ENCODE data around the gene UQCR10.
A peak's percentile ranks its signal among the peaks of the same experiment; 100 is the strongest.

UQCR10 gene

DNA sequence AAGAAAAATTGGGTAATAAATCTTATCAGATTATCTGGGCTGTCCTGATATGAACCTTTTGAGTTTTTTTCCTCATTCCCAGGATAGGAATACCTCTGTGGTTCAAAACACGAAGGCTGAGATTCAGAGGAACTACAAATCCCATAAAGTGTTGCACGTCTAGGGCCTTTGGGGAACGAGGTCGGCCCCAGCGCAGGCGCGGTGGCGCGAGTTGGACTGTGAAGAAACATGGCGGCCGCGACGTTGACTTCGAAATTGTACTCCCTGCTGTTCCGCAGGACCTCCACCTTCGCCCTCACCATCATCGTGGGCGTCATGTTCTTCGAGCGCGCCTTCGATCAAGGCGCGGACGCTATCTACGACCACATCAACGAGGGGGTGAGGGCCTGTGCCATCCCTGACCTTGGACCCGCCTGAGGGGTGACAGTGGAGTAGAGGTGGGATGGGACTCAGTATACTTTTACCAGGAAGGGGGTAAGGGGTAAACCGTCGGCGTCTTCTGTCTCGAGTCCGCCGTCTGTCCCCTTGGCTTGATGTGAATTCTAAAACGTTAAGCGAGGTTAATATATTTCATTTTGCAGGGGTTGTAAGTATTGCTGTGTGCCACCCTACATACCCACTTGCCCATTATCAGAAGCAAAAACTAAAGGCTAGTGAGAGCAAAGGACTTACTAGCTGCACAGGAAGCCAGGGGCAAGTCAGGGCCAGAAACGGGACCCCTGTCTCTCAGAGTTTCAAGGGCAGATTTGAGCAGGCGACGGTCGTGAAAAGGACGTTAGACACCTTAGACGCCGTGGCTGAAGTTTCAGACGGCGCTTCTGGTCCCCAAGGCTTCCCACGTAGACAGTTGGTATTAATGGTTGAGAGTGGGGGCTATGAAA lies at the start of gene UQCR10:
Gene UQCR10, plus strand, starts transcription at position 199 of the 881 bp plus-strand sequence. Its CDS starts 30 bp downstream, at position 229.
- TF ChIP-seq, protein P1, sequence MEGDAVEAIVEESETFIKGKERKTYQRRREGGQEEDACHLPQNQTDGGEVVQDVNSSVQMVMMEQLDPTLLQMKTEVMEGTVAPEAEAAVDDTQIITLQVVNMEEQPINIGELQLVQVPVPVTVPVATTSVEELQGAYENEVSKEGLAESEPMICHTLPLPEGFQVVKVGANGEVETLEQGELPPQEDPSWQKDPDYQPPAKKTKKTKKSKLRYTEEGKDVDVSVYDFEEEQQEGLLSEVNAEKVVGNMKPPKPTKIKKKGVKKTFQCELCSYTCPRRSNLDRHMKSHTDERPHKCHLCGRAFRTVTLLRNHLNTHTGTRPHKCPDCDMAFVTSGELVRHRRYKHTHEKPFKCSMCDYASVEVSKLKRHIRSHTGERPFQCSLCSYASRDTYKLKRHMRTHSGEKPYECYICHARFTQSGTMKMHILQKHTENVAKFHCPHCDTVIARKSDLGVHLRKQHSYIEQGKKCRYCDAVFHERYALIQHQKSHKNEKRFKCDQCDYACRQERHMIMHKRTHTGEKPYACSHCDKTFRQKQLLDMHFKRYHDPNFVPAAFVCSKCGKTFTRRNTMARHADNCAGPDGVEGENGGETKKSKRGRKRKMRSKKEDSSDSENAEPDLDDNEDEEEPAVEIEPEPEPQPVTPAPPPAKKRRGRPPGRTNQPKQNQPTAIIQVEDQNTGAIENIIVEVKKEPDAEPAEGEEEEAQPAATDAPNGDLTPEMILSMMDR (conservative IDR thresholded peaks at IDR 0.05) = no peak

DNA sequence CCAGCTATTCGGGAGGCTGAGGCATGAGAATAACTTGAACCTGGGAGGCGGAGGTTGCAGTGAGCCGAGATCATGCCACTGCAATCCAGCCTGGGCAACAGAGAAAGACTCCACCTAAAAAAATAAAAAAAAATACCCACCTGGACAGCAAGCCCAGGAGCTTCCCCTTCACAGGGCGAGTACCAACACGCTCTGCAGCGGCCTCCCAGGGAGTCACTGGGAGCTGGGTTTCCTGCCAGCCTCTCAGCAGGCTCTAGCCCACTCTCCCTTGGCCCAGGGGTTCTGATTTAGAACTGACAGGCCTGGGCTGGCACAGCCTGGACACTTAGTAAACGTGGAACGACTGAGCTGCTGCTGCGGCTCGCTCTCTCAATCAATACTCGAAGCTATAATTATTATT lies 49.4 kb upstream of the UQCR10 start:
- no peak overlapping the region for H3K27ac ChIP-seq
- TF ChIP-seq, protein P1 (conservative IDR thresholded peaks at IDR 0.05) = no peak

More for the DNA sequence above, at the start of gene UQCR10:
- peak within 1 kb of the TSS; percentile 88 for H3K27ac ChIP-seq

DNA sequence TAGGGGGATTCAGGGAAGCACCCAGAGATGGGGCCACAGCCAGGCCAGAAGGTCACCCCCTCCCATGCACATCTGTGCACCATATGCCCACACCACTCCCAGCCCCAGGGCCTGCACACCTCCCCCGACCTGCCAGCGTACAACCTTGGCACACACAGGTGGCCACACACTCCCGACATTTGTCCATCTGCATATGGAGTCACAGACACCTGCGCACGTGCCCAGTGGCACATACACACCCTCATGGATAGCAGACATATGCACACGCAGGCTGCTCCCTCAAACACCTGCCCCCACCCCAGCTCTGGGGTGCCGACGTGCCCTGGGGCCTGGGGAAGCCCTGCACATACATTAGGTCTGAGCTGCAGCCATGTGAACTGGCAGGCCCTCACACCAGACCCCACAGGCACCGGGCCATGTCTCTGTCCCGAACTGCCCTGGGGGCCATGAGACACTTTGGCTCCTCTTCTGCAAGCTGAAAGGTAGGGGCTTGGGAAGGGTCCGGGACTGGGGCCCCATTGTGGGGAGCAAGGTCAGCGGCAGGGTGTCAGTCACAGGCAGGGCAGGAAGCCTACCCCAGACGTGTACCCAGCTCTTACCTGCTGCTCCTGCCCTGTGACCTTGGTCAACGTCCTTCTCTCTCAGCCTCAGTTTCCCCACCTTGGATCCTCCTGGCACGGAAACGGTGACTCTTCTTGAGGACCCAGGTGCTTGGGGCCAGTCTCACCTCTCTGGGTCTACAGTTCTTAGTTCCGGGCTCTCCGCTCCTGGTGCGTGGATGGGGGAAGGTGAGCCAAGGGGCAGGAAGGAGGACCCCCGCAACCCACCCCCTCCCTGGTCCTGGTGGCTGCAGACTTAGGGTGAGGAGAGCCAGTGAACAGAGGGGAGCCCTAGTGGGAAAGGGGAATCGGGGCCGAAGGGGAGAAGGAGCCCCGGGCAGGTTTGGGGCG lies 47.9 kb upstream of the UQCR10 start:
- no peak overlapping the region for H3K27ac ChIP-seq
- TF ChIP-seq, protein P1 (conservative IDR thresholded peaks at IDR 0.05) = no peak

DNA sequence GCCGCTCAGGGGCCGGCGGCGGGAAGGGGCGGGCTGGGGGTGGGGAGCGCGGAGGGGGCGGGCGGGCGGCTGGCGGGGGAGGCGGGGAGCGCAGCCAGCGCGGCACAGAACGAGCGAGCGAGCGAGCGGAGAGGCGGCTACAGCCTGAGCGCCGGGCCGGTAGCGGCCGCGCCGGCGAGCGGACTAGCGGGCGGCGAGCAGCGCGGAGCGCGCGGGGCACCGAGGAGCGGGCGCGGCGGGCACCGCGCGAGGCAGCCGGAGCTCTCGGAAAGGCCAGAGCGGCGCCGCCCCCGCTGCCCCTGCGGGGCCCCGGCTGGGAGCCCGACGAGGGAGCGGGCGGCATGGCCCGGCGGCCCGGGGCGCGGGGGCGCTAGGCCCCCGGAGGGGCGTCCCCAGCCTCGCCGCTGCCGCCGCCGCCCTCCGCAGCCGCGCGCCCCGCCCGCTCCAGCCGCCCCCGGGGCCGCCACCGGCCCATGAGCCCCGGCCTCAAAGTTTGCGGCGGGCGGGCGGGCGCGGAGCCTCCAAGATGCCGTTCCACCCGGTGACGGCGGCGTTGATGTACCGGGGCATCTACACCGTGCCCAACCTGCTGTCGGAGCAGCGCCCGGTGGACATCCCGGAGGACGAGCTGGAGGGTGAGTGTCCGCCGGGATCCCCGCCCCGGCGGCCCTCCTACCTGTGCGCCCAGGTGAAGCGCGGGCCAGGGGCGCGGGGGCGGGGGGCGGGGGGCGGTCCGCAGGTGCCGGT lies 47.1 kb upstream of the UQCR10 start, which contains the start of gene CABP7:
Gene CABP7, plus strand, starts transcription at position 105 of the 747 bp plus-strand sequence. Its CDS starts 422 bp downstream, at position 527.
- H3K27ac ChIP-seq = peak within 1 kb of the TSS; percentile 27; the same call in 1 of the 2 replicates
- TF ChIP-seq, protein P1 (conservative IDR thresholded peaks at IDR 0.05) = no peak

DNA sequence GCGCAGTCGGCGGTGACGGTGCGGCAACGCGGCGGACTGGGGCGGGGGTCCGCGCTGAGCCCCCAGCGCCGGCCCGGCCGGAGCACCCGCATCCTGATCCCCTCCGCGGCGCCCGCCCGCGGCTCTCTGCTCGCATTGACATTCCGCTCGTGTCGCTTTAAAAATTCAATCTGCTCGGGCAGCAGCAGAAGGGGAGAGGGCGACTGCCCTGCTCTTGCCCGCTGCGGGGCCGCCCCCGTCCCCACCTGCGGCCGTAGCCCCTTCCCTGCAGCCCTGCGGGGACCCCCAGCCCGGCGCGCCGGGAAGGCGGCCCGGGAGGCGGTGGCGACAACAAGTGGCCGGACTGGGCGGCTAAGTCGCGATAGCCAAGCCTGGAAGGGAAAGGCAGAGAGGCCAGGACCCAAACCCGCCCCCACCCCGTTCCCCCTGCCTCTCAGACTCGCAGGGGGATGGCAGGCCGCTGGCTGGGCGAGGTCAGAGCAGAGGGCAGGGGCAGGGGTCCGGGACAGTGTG lies 46.3 kb upstream of the UQCR10 start:
- peak overlapping the region; percentile 27; the same call in 1 of the 2 replicates for H3K27ac ChIP-seq
- TF ChIP-seq, protein P1 (conservative IDR thresholded peaks at IDR 0.05) = peak; percentile 12; the same call in 1 of the 2 replicates

DNA sequence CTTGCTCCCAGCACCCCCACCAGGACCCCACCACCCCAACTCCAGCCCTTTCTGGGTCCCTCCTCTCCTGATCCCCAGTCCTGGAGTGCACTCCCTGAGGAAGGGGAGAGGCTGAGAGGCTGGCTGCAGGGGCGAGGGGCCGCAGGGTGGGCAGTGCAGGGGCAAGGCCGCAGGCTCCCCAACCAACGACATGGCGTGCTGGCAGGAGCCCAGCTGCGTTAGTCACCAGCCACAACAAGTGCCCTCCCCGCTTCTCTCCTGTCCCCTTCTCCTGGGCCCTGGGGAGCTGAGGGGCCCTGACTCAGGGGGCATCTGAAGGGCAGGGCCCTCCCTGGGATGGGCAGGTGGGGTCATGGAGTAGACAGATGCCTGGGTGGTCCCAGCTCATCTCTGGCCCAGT lies 45.0 kb upstream of the UQCR10 start:
- TF ChIP-seq, protein P1 (conservative IDR thresholded peaks at IDR 0.05) = no peak
- no peak overlapping the region for H3K27ac ChIP-seq

Measured in VCaP (cell line).